ENCODE measurements around the gene PPAN. TPM values are rescaled to one million over a fixed set of nuclear protein-coding genes. Genes with fewer than 3 reads are reported as not detected.

PPAN gene
- total RNA-seq, 1 experiment from 2014 or later = 101 TPM

GRCh38 chr19:10105509-10106099, 558 bp upstream of the PPAN start:
- Histone ChIP-seq H3K27me3 (ENCODE audit: insufficient read depth, low read length) (no peaks in the 10 kb centered on the region), H3K9me2 (ENCODE audit: insufficient read depth) (no peaks in the 10 kb centered on the region), H4K20me1 (ENCODE audit: insufficient read depth) (no peaks in the 10 kb centered on the region), H3K79me2 (ENCODE audit: insufficient read depth, low read length) (peaks cover 45% of the 10 kb centered on the region), H3K4me2 (ENCODE audit: low read length) (peak overlapping the region; percentile 94), H3K27ac (ENCODE audit: low read depth, low read length) (peak overlapping the region; percentile 45; the same call in 1 of the 2 replicates), H3K9ac (ENCODE audit: low read length) (peak overlapping the region; percentile 85; the same call in 1 of the 2 replicates), H3K36me3 (ENCODE audit: control insufficient read depth in 1 of 2, insufficient read depth in 2 of 2, low read length in 2 of 2) (peaks cover 27 to 32% of the 10 kb centered on the region in 2 experiments), H3K9me3 (ENCODE audit: control insufficient read depth in 1 of 2, insufficient read depth in 1 of 2, low read depth in 1 of 2, low read length in 2 of 2) (no peaks in the 10 kb centered on the region), H3K4me3 (replicated peaks in 1 of 2; ENCODE audit: low read depth in 1 of 2, low read length in 2 of 2) (peak overlapping the region; percentile 72 to 99; a peak in 3 of 4 replicates), H2AFZ (ENCODE audit: low read depth, low read length, poor library complexity, severe bottlenecking) (peak overlapping the region; percentile 77), H3K4me1 (ENCODE audit: control insufficient read depth in 1 of 2, insufficient read depth in 2 of 2, low read length in 2 of 2) (peaks cover 12 to 27% of the 10 kb centered on the region in 2 experiments)
- RAD21 ChIA-PET (ENCODE audit: low non-redundant PET in 1 of 2, low total read pairs in 2 of 2, uncharacterized antibody in 2 of 2, unreplicated experiment in 2 of 2) = no interaction called here
- CTCF ChIA-PET = interaction anchor here (1.2 kb wide), 1 partner anchor 9 kb away, joined by 9 read pairs; no protein-coding TSS in a partner anchor
- no peak for TF ChIP-seq SRF (IDR thresholded peaks at IDR 0.05; ENCODE audit: low read depth)
- no peak for TF ChIP-seq ZBTB33 (IDR thresholded peaks at IDR 0.05; ENCODE audit: extremely low read depth, insufficient replicate concordance, low read length)
- no peak for TF ChIP-seq EZH2 (IDR thresholded peaks at IDR 0.05)
- TF ChIP-seq EZH2phosphoT487 (IDR thresholded peaks at IDR 0.05; ENCODE audit: borderline replicate concordance) = no peak
- TF ChIP-seq ATF3 (IDR thresholded peaks at IDR 0.05) = no peak
- no peak for TF ChIP-seq JUND (IDR thresholded peaks at IDR 0.05)
- no peak for TF ChIP-seq MAX (IDR thresholded peaks at IDR 0.05)
- TF ChIP-seq POLR2A (IDR thresholded peaks at IDR 0.05; ENCODE audit: borderline replicate concordance, extremely low read depth, insufficient read depth, insufficient read length) = no peak
- DNase-seq (ENCODE audit: low read depth, low spot score) = no peak
- ATAC-seq = no peak
- BruUV-seq (replicated peaks) = no TSS peak
- intact Hi-C loops (cut with micrococcal nuclease) = no loop called here
- POLR2A ChIA-PET = interaction anchor here (1.0 to 2.4 kb wide), 3 partner anchors 9 to 10 kb away, joined by 3 to 14 read pairs (median 5); no protein-coding TSS in a partner anchor
